GM08714 (cell line): Measurements from ENCODE around the gene KLHL6.

ENCODE experiments used
- H3K4me3 ChIP-seq: fragments of 200-500 bp; sonication (Bioruptor generic); 2 replicates; pipeline ENCODE4 v1.5.1; 2014; ENCODE audit warnings: mild to moderate bottlenecking, low read length, inconsistent platforms
- ZNF274 ChIP-seq: IDR thresholded peaks from 2 replicates; pipeline ENCODE4 v1.6.1; 2012; ENCODE audit warnings: mild to moderate bottlenecking, low read depth, low read length

KLHL6 gene

GRCh38 chr3:183508821-183509220, 46.7 kb downstream of the KLHL6 start:
- no peak for TF ChIP-seq ZNF274
- H3K4me3 ChIP-seq: no peak overlapping the region

DNA sequence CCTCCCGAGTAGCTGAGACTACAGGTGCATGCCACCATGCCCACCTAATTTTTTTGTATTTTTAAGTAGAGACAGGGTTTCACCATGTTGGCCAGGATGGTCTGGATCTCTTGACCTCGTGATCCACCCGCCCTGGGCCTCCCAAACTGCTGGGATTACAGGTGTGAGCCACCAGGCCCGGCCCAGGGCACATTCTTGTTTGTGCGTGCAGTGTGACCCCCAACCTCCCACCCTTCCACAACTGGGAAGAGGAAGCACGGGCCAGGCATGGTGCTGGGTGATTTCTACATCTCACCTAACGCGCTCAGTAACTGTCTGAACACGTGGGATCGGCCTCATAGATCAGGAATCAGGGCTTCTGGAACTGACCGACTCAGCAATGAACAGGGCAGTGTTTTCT, 48.0 kb downstream of the KLHL6 start:
- H3K4me3 ChIP-seq: no peak overlapping the region
- TF ChIP-seq ZNF274: no peak

DNA sequence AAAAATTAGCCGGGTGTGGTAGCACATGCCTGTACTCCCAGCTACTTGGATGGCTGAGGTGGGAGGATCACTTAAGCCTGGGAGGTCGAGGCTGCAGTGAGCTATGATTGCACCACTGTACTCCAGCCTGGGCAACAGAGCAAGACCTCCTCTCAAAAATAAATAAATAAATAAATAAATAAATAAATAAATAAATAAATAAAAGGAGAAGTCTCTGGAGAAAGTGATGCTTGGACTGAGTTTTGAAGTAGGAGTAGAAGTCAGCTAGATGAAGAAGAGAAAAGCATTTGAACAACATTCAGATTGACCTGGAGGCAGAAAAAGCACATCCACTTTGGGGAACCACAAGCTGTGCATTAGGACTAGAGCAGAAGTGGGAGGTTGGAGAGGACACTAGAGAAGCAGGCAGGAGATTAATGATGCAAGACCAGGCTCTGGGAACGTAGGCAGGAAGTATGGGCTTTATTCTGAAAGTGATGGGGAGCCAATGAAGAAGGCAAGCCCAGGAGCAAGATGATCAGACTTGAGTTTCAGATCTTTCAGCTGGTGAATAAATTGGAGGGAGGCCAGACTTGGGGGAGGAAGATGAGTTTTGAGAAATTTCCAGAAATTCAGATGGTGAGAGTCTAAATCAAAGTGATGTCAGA, 48.7 kb downstream of the KLHL6 start:
- TF ChIP-seq ZNF274: no peak
- H3K4me3 ChIP-seq: no peak overlapping the region

- no peak for TF ChIP-seq ZNF274
- H3K4me3 ChIP-seq: no peak overlapping the region
Measured at GRCh38 chr3:183504597-183504996, 50.9 kb downstream of the KLHL6 start.

DNA sequence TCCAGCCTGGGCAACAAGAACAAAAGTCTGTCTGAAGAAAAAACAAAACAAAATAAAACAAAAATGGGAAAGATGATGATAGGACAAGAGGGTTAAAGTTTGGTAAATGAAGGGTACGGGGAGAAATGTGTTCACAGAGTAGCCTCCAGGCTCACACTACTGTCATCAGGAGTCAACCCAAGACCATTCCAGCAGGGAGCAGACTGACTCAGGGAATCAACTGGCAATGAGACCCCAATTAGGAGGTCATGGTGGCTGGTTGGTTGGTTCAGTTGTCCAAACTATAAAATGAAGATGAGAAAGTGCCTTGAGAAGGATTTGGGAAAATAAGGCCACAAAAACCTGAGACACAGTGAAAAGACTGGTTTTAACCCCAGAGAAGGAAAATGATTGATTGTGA, 51.8 kb downstream of the KLHL6 start:
- no peak for TF ChIP-seq ZNF274
- H3K4me3 ChIP-seq: no peak overlapping the region

DNA sequence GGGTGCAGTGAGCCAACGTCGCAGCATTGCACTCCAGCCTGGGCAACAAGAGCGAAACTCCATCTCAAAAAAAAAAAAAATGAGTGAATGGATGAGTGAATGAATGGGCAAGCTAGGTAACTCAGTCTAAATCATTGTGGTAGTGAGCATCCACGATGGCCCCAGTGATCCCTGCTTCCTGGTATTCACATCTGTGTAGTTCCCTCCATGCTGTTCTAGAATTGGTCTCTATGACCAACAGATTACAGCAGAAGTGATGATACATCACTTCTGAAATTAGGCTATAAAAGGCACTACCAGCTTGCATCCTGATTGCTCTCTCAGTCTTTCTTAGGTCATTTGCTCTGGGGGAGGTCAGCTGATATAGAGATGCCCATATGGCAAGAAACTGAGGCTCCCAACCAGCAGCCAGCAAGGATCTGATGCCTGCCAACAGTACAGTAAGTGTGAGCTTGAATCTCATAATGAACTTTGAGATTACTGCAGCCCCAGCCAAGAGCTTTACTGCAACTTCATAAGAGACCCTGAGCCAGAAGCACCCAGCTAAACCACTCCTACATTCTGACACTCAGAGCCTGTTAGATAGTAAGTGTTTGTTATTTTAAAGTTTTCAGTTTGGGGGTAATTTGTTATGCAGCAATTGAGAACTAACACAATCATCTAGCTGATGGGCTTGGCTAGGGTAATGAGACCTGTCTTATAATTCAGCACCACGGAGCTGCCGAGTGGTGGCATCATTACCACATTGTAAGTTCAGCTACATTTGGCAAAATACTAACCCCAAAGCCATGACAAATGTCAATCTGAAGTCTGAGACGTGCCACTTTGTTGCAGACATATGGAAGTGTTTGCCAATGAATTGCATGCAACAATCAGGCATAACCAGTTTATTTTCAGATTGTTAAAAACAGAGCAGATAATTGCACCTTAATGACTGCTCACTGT, 53.0 kb downstream of the KLHL6 start:
- no peak overlapping the region for H3K4me3 ChIP-seq
- TF ChIP-seq ZNF274: no peak

DNA sequence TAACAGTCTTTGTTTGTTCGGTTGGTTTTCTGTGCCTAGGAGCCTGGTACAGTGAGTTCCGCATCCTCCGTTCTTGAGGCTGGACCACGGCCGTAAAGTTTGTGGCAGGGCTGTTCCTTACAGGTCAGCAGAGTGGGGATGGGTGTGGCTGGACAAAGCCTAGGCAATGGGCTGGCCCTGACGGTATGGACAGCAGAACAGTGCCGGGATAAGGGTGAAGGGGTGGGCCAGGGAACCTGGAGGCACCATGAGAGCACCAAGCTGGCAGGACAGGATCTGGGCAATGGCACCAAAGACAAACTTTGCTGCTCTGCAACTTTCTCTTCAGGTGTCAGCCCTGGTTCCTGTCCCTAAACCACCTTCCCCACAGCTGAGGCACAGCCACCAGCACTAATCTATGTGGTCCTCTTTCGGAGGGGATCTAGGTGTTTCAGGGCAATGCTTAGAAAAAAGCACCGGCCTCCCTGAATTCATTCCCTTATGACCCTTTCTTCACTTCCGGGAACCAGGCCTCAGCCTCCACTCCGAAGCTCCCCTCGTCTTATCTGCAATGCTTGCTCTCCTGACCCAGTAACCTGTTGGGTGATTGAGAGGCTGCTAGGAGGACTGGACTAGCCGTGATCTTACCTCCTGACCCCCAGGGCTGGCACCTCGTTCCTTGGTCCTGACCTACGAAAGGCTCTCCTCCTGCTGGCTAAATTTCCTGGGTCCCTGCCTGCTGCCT, 54.4 kb downstream of the KLHL6 start:
- TF ChIP-seq ZNF274: no peak

GRCh38 chr3:183500319-183500718, 55.2 kb downstream of the KLHL6 start:
- H3K4me3 ChIP-seq: no peak overlapping the region
- no peak for TF ChIP-seq ZNF274

More for the DNA sequence above, 54.4 kb downstream of the KLHL6 start:
- no peak overlapping the region for H3K4me3 ChIP-seq

GRCh38 chr3:183498634-183499033, 56.9 kb downstream of the KLHL6 start:
- TF ChIP-seq ZNF274: no peak
- no peak overlapping the region for H3K4me3 ChIP-seq

DNA sequence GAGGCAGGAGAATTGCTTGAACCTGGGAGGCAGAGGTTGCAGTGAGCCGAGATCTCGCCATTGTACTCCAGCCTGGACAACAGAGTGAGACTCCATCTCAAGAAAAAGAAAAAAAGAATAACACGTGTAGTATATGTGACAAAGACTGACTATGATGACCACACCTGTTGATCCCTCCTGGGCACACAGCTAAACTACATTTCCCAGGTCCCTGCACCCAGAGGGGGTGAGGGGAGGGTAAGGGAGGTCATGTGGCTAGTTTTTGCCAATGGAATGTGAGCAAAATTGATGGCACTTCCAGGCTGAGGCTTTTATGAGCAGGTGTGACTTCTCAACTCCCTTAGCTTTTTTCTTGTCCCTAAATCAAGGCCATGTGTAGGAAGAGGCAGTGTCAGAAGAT, 58.2 kb downstream of the KLHL6 start:
- TF ChIP-seq ZNF274: no peak
- no peak overlapping the region for H3K4me3 ChIP-seq

DNA sequence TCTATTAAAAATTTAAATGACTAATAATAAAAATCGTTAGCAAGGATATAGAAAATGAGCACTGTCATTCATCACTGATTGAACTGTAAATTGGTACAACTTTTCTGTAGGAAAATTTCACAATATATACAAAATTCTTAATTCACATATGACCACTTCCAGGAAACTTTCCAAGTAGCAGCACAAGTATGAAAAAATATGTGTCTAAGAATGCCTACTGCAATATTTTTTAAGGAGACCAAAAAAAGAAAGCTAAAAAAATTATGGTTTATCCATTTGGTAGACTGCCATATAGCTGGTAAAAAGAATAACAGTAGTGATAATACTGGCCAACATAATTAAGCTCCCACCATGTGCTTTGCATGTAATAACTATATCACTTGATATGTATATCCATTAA, 59.2 kb downstream of the KLHL6 start:
- no peak overlapping the region for H3K4me3 ChIP-seq
- no peak for TF ChIP-seq ZNF274

- TF ChIP-seq ZNF274: no peak
- no peak overlapping the region for H3K4me3 ChIP-seq
Measured at GRCh38 chr3:183494341-183494740, 61.2 kb downstream of the KLHL6 start.

GRCh38 chr3:183493296-183494045, 62.0 kb downstream of the KLHL6 start:
- no peak overlapping the region for H3K4me3 ChIP-seq
- no peak for TF ChIP-seq ZNF274

DNA sequence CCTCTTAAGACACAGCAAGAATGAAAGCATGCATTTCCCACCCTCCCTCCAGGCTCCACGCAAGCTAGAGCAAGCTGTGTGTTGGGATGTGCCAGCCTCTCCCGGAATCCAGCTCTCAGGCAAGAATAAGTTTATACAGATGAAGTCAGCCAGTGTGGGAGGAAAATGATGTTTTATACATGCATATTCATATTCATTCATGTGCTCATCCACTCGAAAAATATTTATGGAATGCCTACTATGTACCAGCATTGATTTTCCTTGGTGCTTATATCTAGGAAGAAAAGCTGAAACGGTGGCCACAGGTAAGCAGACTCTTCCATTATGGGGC, 62.7 kb downstream of the KLHL6 start:
- no peak for TF ChIP-seq ZNF274
- H3K4me3 ChIP-seq: no peak overlapping the region
